ENCODE results near the gene SETD2.

DNA sequence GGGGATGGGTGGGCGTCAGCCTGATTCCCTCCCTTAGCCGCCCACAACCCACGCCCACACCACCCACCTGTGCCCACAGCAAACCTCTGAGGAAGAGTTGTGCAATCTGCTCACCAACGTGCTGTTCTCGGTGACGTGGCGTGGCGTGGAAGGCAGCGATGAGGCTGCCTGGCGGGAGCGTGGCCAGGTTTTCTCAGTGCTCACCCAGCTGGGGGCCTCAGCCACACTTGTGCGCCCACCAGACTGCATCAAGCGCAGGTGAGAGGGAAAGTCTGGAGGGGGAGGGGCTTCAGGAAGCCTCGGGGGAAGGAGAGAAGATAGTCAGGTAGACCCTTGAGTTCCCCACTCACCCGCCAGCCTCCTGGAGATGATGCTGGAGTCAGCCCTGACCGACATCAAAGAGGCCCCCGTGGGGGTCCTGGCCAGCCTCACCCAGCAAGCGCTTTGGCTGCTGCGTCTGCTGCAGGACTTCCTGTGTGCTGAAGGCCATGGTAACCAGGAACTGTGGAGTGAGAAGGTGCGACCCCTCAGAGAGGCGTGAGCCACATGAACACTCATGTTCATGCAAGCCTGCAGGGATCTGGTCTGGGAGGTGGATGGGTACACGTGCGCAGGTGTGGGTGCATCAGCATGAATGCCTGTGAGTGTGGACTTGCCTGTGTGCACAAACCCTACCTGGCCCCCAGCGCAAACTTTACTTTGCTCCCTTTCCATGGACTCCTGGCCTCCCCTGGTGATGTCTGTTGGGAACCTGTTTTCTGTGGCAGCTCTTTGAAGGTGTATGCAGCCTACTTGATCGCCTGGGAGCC lies 162.8 kb downstream of the SETD2 start:
- no peak for TF ChIP-seq EZH2 (IDR thresholded peaks at IDR 0.05; ENCODE audit: borderline replicate concordance, low read depth, low read length, severe bottlenecking)
- TF ChIP-seq, protein P1, sequence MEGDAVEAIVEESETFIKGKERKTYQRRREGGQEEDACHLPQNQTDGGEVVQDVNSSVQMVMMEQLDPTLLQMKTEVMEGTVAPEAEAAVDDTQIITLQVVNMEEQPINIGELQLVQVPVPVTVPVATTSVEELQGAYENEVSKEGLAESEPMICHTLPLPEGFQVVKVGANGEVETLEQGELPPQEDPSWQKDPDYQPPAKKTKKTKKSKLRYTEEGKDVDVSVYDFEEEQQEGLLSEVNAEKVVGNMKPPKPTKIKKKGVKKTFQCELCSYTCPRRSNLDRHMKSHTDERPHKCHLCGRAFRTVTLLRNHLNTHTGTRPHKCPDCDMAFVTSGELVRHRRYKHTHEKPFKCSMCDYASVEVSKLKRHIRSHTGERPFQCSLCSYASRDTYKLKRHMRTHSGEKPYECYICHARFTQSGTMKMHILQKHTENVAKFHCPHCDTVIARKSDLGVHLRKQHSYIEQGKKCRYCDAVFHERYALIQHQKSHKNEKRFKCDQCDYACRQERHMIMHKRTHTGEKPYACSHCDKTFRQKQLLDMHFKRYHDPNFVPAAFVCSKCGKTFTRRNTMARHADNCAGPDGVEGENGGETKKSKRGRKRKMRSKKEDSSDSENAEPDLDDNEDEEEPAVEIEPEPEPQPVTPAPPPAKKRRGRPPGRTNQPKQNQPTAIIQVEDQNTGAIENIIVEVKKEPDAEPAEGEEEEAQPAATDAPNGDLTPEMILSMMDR (IDR thresholded peaks at IDR 0.05; ENCODE audit: borderline replicate concordance, extremely low read depth, low read length, poor library complexity, severe bottlenecking), result no peak

All from DND-41 (cell line).